Chondrocyte (in vitro differentiated cells): ENCODE results near the gene LILRB3. TPM values are rescaled to one million over a fixed set of nuclear protein-coding genes. Genes with fewer than 3 reads are reported as not detected.
"Not testable (repeated sequence)": the region's sequence is repeated elsewhere in the genome, so short reads cannot be mapped to it uniquely, and the experiment has no call there.

Experiments used
- DNase-seq: peaks from one replicate; pipeline ENCODE4 v3.0.0; 2021; ENCODE audit warnings: mixed read lengths, low spot score
- H3K27ac Mint-ChIP-seq: one replicate; pipeline ENCODE4 v1.8.0; 2021; ENCODE audit warnings: mild to moderate bottlenecking, moderate library complexity, mixed read lengths; ENCODE audit not compliant: unreplicated experiment
- H3K27me3 Mint-ChIP-seq: 2 replicates; pipeline ENCODE4 v1.8.0; 2021; ENCODE audit warnings: low read depth, mixed read lengths
- H3K36me3 Mint-ChIP-seq: 2 replicates; pipeline ENCODE4 v1.8.0; 2021; ENCODE audit warnings: low read depth, mixed read lengths
- H3K4me1 Mint-ChIP-seq: 2 replicates; pipeline ENCODE4 v1.8.0; 2021; ENCODE audit warnings: low read depth, mild to moderate bottlenecking, mixed read lengths
- H3K4me3 Mint-ChIP-seq: one replicate; pipeline ENCODE4 v1.8.0; 2021; ENCODE audit warnings: mild to moderate bottlenecking, moderate library complexity, mixed read lengths; ENCODE audit not compliant: unreplicated experiment
- H3K9me3 Mint-ChIP-seq: 2 replicates; pipeline ENCODE4 v1.8.0; 2021; ENCODE audit warnings: low read depth, mixed read lengths
- CTCF ChIP-seq: fragments of 200-600 bp; sonication (generic); IDR thresholded peaks from 2 replicates; pipeline ENCODE4 v1.5.0; 2021; ENCODE audit warnings: antibody characterized with exemption, mild to moderate bottlenecking, moderate library complexity
- total RNA-seq: library from RNA; stranded (reverse); gene quantifications from 3 replicates; pipeline ENCODE4 v1.2.1, GENCODE V29; 2021

LILRB3 gene
- total RNA-seq, 1 donor from 2014 or later, result not detected

- no peak overlapping the region for H3K4me3 Mint-ChIP-seq
- H3K9me3 Mint-ChIP-seq, result no peaks in the 10 kb centered on the region
- DNase-seq, result no peak
- H3K27me3 Mint-ChIP-seq, result peaks cover 10% of the 10 kb centered on the region
- no peak for TF ChIP-seq CTCF
- peaks cover 2% of the 10 kb centered on the region for H3K4me1 Mint-ChIP-seq
- peaks cover 8% of the 10 kb centered on the region for H3K36me3 Mint-ChIP-seq
- H3K27ac Mint-ChIP-seq, result no peak overlapping the region
Observed at GRCh38 chr19:54218960-54219661, 3.7 kb downstream of the LILRB3 start.

GRCh38 chr19:54218259-54218658 lies 4.5 kb downstream of the LILRB3 start:
- peaks cover 9% of the 10 kb centered on the region for H3K36me3 Mint-ChIP-seq
- H3K4me1 Mint-ChIP-seq, result peaks cover 2% of the 10 kb centered on the region
- H3K27me3 Mint-ChIP-seq, result peaks cover 3% of the 10 kb centered on the region
- DNase-seq, result no peak
- no peak overlapping the region for H3K4me3 Mint-ChIP-seq
- no peak for TF ChIP-seq CTCF
- no peak overlapping the region for H3K27ac Mint-ChIP-seq
- no peaks in the 10 kb centered on the region for H3K9me3 Mint-ChIP-seq

- DNase-seq, H3K27me3 Mint-ChIP-seq, H3K27ac Mint-ChIP-seq, H3K4me1 Mint-ChIP-seq, H3K4me3 Mint-ChIP-seq, H3K9me3 Mint-ChIP-seq: not testable (repeated sequence)
- peaks cover 11% of the 10 kb centered on the region for H3K36me3 Mint-ChIP-seq
Observed at GRCh38 chr19:54217517-54218247, 5.1 kb downstream of the LILRB3 start.

GRCh38 chr19:54216869-54217268 lies 5.9 kb downstream of the LILRB3 start:
- no peak for DNase-seq
- no peak overlapping the region for H3K27ac Mint-ChIP-seq
- H3K4me3 Mint-ChIP-seq, result no peak overlapping the region
- no peak for TF ChIP-seq CTCF
- H3K36me3 Mint-ChIP-seq, result peaks cover 11% of the 10 kb centered on the region
- H3K4me1 Mint-ChIP-seq, result peaks cover 2% of the 10 kb centered on the region
- no peaks in the 10 kb centered on the region for H3K9me3 Mint-ChIP-seq
- peaks cover 2% of the 10 kb centered on the region for H3K27me3 Mint-ChIP-seq

GRCh38 chr19:54214734-54215133 lies 8.1 kb downstream of the LILRB3 start:
- H3K4me1 Mint-ChIP-seq, result peaks cover 15% of the 10 kb centered on the region
- not testable (repeated sequence) for H3K27me3 Mint-ChIP-seq, H3K9me3 Mint-ChIP-seq, H3K4me3 Mint-ChIP-seq, H3K27ac Mint-ChIP-seq, DNase-seq
- H3K36me3 Mint-ChIP-seq, result peaks cover 15% of the 10 kb centered on the region

- not testable (repeated sequence) for H3K27ac Mint-ChIP-seq, H3K9me3 Mint-ChIP-seq, H3K4me3 Mint-ChIP-seq, H3K27me3 Mint-ChIP-seq, DNase-seq
- Mint-ChIP-seq H3K36me3 (peaks cover 15% of the 10 kb centered on the region), H3K4me1 (peaks cover 20% of the 10 kb centered on the region)
Observed at GRCh38 chr19:54214217-54214616, 8.6 kb downstream of the LILRB3 start.
